Fibroblast of lung (primary cell): ENCODE data around the gene CDCA4. TPM values are rescaled to one million over a fixed set of nuclear protein-coding genes. Genes with fewer than 3 reads are reported as not detected.

Experiments
- DNase-seq, 2 donors: peaks; one replicate each; pipeline versions ENCODE4 v3.0.0 to v3.0.0-alpha.2; 2010; ENCODE audit warnings: low read depth in 2 of 2
- H2AFZ ChIP-seq: 2 replicates; pipeline ENCODE4 v1.5.1; 2012; ENCODE audit warnings: low read length, control low read depth, inconsistent platforms
- H3K27ac ChIP-seq: 2 replicates; pipeline ENCODE4 v1.5.1; 2011; ENCODE audit warnings: low read length, control low read depth; ENCODE audit not compliant: insufficient read depth
- H3K27me3 ChIP-seq: 2 replicates; pipeline ENCODE4 v1.5.1; 2011; ENCODE audit warnings: mild to moderate bottlenecking, low read length; ENCODE audit not compliant: control insufficient read depth, insufficient read depth
- H3K36me3 ChIP-seq: 2 replicates; pipeline ENCODE4 v1.5.1; 2011; ENCODE audit warnings: low read length; ENCODE audit not compliant: control insufficient read depth, insufficient read depth
- H3K4me1 ChIP-seq: 2 replicates; pipeline ENCODE4 v1.5.1; 2011; ENCODE audit warnings: low read length; ENCODE audit not compliant: control insufficient read depth, insufficient read depth; ENCODE audit errors: extremely low read depth
- H3K4me2 ChIP-seq: 2 replicates; pipeline ENCODE4 v1.5.1; 2011; ENCODE audit warnings: low read length, control low read depth; ENCODE audit not compliant: insufficient read depth; ENCODE audit errors: extremely low read depth
- H3K4me3 ChIP-seq, 4 experiments: fragments of 200-600 bp in 1 of 4; sonication (generic) in 1 of 4; replicated peaks in 1 of 4; 2 replicates each; pipeline ENCODE4 v1.5.1; 2011 to 2016; ENCODE audit warnings: low read length in 4 of 4, low read depth in 3 of 4, mild to moderate bottlenecking in 3 of 4, control low read depth in 2 of 4, inconsistent platforms in 1 of 4, mixed read lengths in 1 of 4; ENCODE audit not compliant: insufficient read depth in 1 of 4; ENCODE audit errors: control extremely low read depth in 1 of 4
- H3K79me2 ChIP-seq: 2 replicates; pipeline ENCODE4 v1.5.1; 2012; ENCODE audit warnings: mild to moderate bottlenecking, low read length, inconsistent platforms; ENCODE audit not compliant: control insufficient read depth, insufficient read depth
- H3K9ac ChIP-seq: 2 replicates; pipeline ENCODE4 v1.5.1; 2011; ENCODE audit warnings: mild to moderate bottlenecking, low read length, control low read depth; ENCODE audit not compliant: insufficient read depth
- H3K9me3 ChIP-seq: 2 replicates; pipeline ENCODE4 v1.5.1; 2012; ENCODE audit warnings: low read depth, low read length; ENCODE audit not compliant: control insufficient read depth, insufficient read depth
- H4K20me1 ChIP-seq: 2 replicates; pipeline ENCODE4 v1.5.1; 2011; ENCODE audit warnings: low read length; ENCODE audit not compliant: control insufficient read depth, insufficient read depth; ENCODE audit errors: extremely low read depth
- CTCF ChIP-seq, 2 donors: IDR thresholded peaks in 1 of 2; conservative IDR thresholded peaks in 1 of 2; 1 replicate in 1 of 2; 2 replicates in 1 of 2; pipeline ENCODE4 v1.5.1; 2011 to 2012; ENCODE audit warnings: low read length in 2 of 2, control low read depth in 1 of 2, inconsistent platforms in 1 of 2, low read depth in 1 of 2, mild to moderate bottlenecking in 1 of 2
- EZH2 ChIP-seq: IDR thresholded peaks from 2 replicates; pipeline ENCODE4 v1.5.1; 2012; ENCODE audit warnings: low read length, control low read depth, mild to moderate bottlenecking; ENCODE audit errors: missing control alignments
- polyA plus RNA-seq, 2 donors: library from polyadenylated mRNA; depleted of rRNA in 1 of 2; stranded (reverse) in 1 of 2; unstranded in 1 of 2; fragments of >200 nt; gene quantifications; 2 replicates each; pipeline ENCODE4 v1.2.1, GENCODE V29; 2011 to 2012; ENCODE audit warnings: missing spikeins in 1 of 2
- total RNA-seq: library from RNA; depleted of rRNA; stranded (reverse); fragments of >200 nt; gene quantifications from 2 replicates; pipeline ENCODE4 v1.2.1, GENCODE V29; 2014

Gene CDCA4
- total and polyA plus RNA-seq, 2 donors (not counting 1 experiment from before 2014, with no cell fraction given), result 7.9 to 8.0 TPM

GRCh38 chr14:104968153-104968527 lies 52.7 kb downstream of the CDCA4 start:
- Histone ChIP-seq H3K4me2 (peak overlapping the region; percentile 77), H3K27ac (no peak overlapping the region), H3K4me3 (peak overlapping the region; percentile 12 to 54 (median 28)), H4K20me1 (no peaks in the 10 kb centered on the region), H3K9ac (no peak overlapping the region), H3K79me2 (peaks cover 1% of the 10 kb centered on the region), H3K9me3 (no peaks in the 10 kb centered on the region), H3K27me3 (no peaks in the 10 kb centered on the region), H3K4me1 (peaks cover 27% of the 10 kb centered on the region), H2AFZ (no peak overlapping the region), H3K36me3 (no peaks in the 10 kb centered on the region)
- no peak for TF ChIP-seq EZH2
- no peak for TF ChIP-seq CTCF (conservative IDR thresholded peaks at IDR 0.05 in 1 of 2, IDR thresholded peaks at IDR 0.05 in 1 of 2; ENCODE audit: low read depth in 1 of 2, low read length in 2 of 2)
- DNase-seq, result peak; percentile 63 to 64

GRCh38 chr14:104967386-104968152 lies 53.3 kb downstream of the CDCA4 start:
- Histone ChIP-seq H3K27ac (peak overlapping the region; percentile 20), H4K20me1 (no peaks in the 10 kb centered on the region), H3K79me2 (peaks cover 1% of the 10 kb centered on the region), H3K4me1 (peaks cover 22% of the 10 kb centered on the region), H3K9ac (peak overlapping the region; percentile 37), H3K36me3 (no peaks in the 10 kb centered on the region), H3K4me3 (peak overlapping the region; percentile 12 to 54 (median 32)), H3K27me3 (no peaks in the 10 kb centered on the region), H3K9me3 (no peaks in the 10 kb centered on the region), H3K4me2 (peak overlapping the region; percentile 77), H2AFZ (peak overlapping the region; percentile 55)
- TF ChIP-seq EZH2 (no peak), CTCF (conservative IDR thresholded peaks at IDR 0.05 in 1 of 2, IDR thresholded peaks at IDR 0.05 in 1 of 2; ENCODE audit: low read depth in 1 of 2, low read length in 2 of 2) (no peak)
- peak; percentile 40 to 52 for DNase-seq

GRCh38 chr14:104966981-104967385 lies 53.9 kb downstream of the CDCA4 start:
- no peaks in the 10 kb centered on the region for H3K27me3 ChIP-seq
- peak overlapping the region; percentile 77 for H3K4me2 ChIP-seq
- H3K79me2 ChIP-seq, result peaks cover 1% of the 10 kb centered on the region
- H3K9me3 ChIP-seq, result no peaks in the 10 kb centered on the region
- no peak for DNase-seq
- H3K9ac ChIP-seq, result no peak overlapping the region
- no peaks in the 10 kb centered on the region for H3K36me3 ChIP-seq
- H3K27ac ChIP-seq, result no peak overlapping the region
- no peak overlapping the region for H2AFZ ChIP-seq
- TF ChIP-seq CTCF (conservative IDR thresholded peaks at IDR 0.05 in 1 of 2, IDR thresholded peaks at IDR 0.05 in 1 of 2; ENCODE audit: low read depth in 1 of 2, low read length in 2 of 2), result no peak
- TF ChIP-seq EZH2, result no peak
- peak overlapping the region in 1 of 4 experiments; percentile 54 for H3K4me3 ChIP-seq
- H3K4me1 ChIP-seq, result peaks cover 20% of the 10 kb centered on the region
- no peaks in the 10 kb centered on the region for H4K20me1 ChIP-seq
